Stimulated activated naive CD8-positive, alpha-beta T cell treated with anti-CD3 and anti-CD28 coated beads, Interleukin-15, Interleukin-2, amounts not matched to agents 100 ng/mL and 50 ng/mL, for 24 hours (primary cell): Measurements from ENCODE around the gene TMIE.
A peak's percentile ranks its signal among the peaks of the same experiment; 100 is the strongest.

Experiments used
- H3K27ac Mint-ChIP-seq: one replicate; pipeline ENCODE4 v1.8.0; 2021; ENCODE audit warnings: mild to moderate bottlenecking, mixed read lengths
- H3K27me3 Mint-ChIP-seq: one replicate; pipeline ENCODE4 v1.8.0; 2021; ENCODE audit warnings: mixed read lengths
- H3K36me3 Mint-ChIP-seq: one replicate; pipeline ENCODE4 v1.8.0; 2021; ENCODE audit warnings: low read depth, mixed read lengths
- H3K4me1 Mint-ChIP-seq: one replicate; pipeline ENCODE4 v1.8.0; 2021; ENCODE audit warnings: low read depth, mixed read lengths
- H3K4me3 Mint-ChIP-seq: one replicate; pipeline ENCODE4 v1.8.0; 2021; ENCODE audit warnings: mild to moderate bottlenecking, mixed read lengths
- H3K9me3 Mint-ChIP-seq: one replicate; pipeline ENCODE4 v1.8.0; 2021; ENCODE audit warnings: mixed read lengths

Gene TMIE

DNA sequence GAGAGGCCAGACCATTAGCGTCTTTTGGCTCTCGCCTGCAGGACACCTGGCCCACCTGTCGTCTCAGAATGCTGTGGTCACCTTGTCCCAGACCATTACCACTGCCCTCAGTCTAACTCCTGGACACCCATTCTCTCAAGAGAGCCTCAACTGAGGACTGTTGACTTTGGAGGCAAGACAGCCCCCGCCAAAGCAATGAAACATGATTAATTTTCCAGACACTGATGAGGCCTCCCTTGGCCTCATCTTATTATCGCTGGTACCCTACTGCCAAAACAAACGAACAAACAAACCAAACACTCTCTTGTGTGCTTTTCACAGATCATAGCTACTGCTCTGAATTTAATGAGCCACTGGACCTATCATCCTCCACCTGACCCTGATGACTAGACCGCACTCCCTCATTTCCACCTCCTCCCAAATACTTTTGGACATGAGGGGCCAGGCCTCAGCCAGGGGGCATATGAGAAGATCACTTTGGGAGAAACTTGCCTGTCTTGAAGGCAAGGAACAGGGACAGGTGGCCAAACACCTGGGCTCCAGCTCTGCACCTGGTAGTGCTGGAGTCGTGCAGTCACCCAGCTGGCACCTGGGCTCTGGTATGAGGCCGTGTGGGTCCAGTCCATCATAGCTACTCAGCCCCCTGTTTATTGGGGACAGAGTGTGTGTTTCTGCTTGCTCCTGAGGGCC, 35.3 kb upstream of the TMIE start:
- Mint-ChIP-seq H3K27ac (no peak overlapping the region), H3K4me1 (no peaks in the 10 kb centered on the region), H3K36me3 (no peaks in the 10 kb centered on the region), H3K27me3 (no peaks in the 10 kb centered on the region), H3K9me3 (no peaks in the 10 kb centered on the region), H3K4me3 (no peak overlapping the region)

DNA sequence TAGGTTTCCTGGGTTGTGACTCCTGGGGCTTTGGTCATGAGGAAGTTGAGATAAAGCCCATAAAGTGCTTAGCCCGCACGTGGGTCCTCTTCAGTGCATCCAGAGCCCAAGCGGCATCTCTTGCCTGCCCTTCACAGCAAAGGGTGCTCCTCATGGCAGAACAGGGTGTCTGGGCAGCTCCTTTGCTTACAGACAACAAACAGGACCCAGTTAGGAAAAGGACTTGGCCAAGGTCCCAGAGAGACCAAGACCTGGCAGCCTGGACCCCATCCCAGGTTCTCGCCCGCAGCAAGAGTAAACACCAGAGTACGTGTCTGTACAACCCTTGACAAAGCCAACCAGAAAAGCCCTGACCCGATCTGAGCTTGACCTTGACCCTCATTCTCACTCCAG, 34.7 kb upstream of the TMIE start:
- H3K4me1 Mint-ChIP-seq: no peaks in the 10 kb centered on the region
- H3K27me3 Mint-ChIP-seq: no peaks in the 10 kb centered on the region
- no peak overlapping the region for H3K27ac Mint-ChIP-seq
- H3K4me3 Mint-ChIP-seq: no peak overlapping the region
- H3K9me3 Mint-ChIP-seq: no peaks in the 10 kb centered on the region
- H3K36me3 Mint-ChIP-seq: no peaks in the 10 kb centered on the region

GRCh38 chr3:46667061-46667621, 34.1 kb upstream of the TMIE start:
- no peaks in the 10 kb centered on the region for H3K9me3 Mint-ChIP-seq
- H3K4me1 Mint-ChIP-seq: no peaks in the 10 kb centered on the region
- H3K4me3 Mint-ChIP-seq: no peak overlapping the region
- H3K27ac Mint-ChIP-seq: no peak overlapping the region
- no peaks in the 10 kb centered on the region for H3K27me3 Mint-ChIP-seq
- no peaks in the 10 kb centered on the region for H3K36me3 Mint-ChIP-seq

DNA sequence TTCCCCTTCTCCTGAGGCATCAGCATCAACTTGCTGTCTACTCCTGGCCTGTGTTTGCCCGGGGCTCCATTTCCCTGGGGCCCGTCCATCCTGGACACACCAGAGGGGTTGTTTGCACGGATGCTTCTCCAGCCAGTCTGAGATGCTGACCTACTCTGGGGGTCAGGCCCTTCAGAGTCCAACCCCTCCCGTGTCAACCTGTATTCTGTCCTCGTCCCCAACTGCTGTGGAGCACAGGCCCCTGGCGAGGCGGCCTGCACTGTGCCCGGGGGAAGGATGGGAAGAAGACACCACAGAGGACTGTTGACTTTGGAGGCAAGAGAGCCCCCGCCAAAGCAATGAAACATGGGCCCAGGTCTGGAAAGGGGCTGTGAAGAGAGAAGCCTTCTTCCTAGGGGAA, 33.5 kb upstream of the TMIE start:
- H3K4me3 Mint-ChIP-seq: no peak overlapping the region
- H3K9me3 Mint-ChIP-seq: no peaks in the 10 kb centered on the region
- no peaks in the 10 kb centered on the region for H3K4me1 Mint-ChIP-seq
- no peaks in the 10 kb centered on the region for H3K36me3 Mint-ChIP-seq
- H3K27me3 Mint-ChIP-seq: no peaks in the 10 kb centered on the region
- H3K27ac Mint-ChIP-seq: no peak overlapping the region

DNA sequence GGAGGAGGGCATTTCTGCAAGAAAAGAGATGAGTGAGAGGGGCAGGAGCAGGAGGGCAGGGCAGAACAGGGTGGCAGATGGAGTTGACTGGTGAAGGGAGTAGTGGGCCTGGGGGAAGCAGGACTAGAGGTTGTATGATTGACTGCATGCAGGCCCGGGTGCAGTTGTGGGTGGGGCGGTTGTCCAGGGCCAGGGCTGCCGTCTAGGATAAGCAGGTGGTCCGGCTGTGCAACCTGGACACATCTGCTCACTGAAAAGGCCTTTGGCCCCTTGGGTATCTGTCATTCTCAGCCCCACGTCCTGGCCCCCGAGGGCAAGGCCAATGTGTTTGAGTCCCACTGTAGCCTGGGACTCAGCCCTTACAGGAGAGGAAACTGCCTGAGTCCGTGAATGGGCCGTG, 33.1 kb upstream of the TMIE start:
- Mint-ChIP-seq H3K27me3 (no peaks in the 10 kb centered on the region), H3K27ac (peak overlapping the region; percentile 63), H3K4me1 (no peaks in the 10 kb centered on the region), H3K9me3 (no peaks in the 10 kb centered on the region), H3K4me3 (no peak overlapping the region), H3K36me3 (no peaks in the 10 kb centered on the region)

- Mint-ChIP-seq H3K36me3 (no peaks in the 10 kb centered on the region), H3K4me1 (no peaks in the 10 kb centered on the region), H3K27me3 (no peaks in the 10 kb centered on the region), H3K9me3 (no peaks in the 10 kb centered on the region), H3K27ac (no peak overlapping the region), H3K4me3 (no peak overlapping the region)
Observed at GRCh38 chr3:46668591-46668990, 32.6 kb upstream of the TMIE start.

DNA sequence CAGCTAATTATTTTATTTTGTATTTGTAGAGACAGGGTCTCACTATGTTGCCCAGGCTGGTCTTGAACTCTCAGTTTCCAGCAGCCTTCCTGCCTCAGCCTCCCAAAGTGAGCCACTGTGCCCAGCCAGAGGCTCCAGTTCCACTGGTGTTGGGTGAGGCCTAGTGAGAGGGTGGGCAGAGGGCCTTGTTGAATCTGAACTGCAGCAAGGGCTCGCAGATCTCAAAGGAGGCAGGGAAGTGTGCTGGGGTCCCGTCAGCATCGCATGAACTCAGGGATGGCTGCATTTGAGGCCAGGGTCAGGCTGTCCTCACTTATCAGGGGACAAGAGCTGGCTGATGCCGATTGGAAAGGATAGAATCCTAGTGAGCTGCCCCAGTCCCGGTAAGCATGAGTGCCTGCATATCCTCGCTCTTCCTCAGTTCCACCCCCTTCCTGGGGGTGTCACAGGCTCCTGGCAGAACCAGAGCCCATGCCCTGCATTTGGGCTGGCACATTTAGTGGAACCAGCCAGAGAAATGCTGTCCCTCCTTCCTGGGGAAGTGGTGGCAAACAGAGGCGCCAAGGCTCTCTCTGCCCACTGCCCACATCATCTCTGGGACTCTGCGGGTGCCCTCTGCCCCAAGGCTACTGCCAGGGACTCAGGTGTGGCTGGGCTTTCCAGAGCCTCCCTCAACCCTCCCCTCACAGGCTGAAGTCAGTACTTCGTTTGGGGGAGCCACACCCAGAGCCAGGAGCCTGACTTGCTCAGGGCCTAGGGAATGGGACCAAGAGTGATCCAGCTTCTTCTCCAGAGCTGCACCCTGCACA, 31.8 kb upstream of the TMIE start:
- Mint-ChIP-seq H3K4me1 (no peaks in the 10 kb centered on the region), H3K27ac (no peak overlapping the region), H3K9me3 (no peaks in the 10 kb centered on the region), H3K36me3 (no peaks in the 10 kb centered on the region), H3K4me3 (no peak overlapping the region), H3K27me3 (no peaks in the 10 kb centered on the region)

DNA sequence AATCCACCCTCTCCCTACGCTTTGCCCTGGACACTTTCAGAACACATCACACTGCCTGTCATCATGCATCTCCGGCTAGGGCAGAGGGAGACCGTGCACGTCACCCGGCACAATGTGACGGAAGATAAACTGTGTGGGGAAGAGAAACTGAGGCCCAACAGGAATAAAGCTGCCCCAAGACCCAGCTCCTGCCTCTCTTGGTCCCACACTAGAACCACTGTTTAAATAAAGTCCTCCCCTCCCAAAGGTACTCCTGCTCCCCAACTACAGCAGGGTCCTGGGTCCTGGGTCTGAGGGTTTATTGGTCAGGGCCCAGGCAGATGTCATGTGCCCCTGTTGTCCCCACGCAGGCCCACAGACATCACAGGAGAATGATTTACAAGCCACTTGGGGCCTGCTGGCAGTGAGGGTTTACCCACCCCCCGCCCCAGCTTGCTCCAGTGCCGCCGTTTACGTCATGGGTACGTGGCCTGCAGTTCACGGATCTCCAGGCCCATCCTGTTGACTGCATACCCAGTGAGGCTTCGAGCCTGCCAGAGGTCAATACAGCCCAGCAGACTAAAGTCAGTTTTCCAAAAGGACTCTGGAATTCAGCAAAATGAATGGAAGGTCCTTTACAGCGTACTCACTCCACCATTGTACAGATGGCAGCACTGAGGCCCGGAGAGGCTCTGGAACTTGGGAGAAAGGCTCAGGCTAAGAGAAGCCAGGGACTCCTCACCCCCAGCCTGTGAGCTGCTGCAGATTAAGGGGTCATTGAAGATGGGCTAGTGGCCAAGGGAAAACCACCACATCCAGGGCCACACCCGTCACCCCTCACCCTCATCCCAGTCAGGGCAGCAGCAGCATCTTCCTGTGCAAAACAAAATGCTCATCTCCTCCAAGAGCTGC, 30.9 kb upstream of the TMIE start:
- Mint-ChIP-seq H3K9me3 (no peaks in the 10 kb centered on the region), H3K4me1 (no peaks in the 10 kb centered on the region), H3K36me3 (no peaks in the 10 kb centered on the region), H3K4me3 (no peak overlapping the region), H3K27me3 (no peaks in the 10 kb centered on the region), H3K27ac (no peak overlapping the region)

- H3K9me3 Mint-ChIP-seq: no peaks in the 10 kb centered on the region
- H3K36me3 Mint-ChIP-seq: no peaks in the 10 kb centered on the region
- H3K27ac Mint-ChIP-seq: no peak overlapping the region
- no peaks in the 10 kb centered on the region for H3K4me1 Mint-ChIP-seq
- H3K27me3 Mint-ChIP-seq: no peaks in the 10 kb centered on the region
- no peak overlapping the region for H3K4me3 Mint-ChIP-seq
Observed at GRCh38 chr3:46670891-46671427, 30.2 kb upstream of the TMIE start.

- no peaks in the 10 kb centered on the region for H3K4me1 Mint-ChIP-seq
- H3K4me3 Mint-ChIP-seq: no peak overlapping the region
- H3K27me3 Mint-ChIP-seq: no peaks in the 10 kb centered on the region
- H3K36me3 Mint-ChIP-seq: no peaks in the 10 kb centered on the region
- H3K27ac Mint-ChIP-seq: no peak overlapping the region
- H3K9me3 Mint-ChIP-seq: no peaks in the 10 kb centered on the region
Observed at GRCh38 chr3:46671541-46672348, 29.4 kb upstream of the TMIE start.

DNA sequence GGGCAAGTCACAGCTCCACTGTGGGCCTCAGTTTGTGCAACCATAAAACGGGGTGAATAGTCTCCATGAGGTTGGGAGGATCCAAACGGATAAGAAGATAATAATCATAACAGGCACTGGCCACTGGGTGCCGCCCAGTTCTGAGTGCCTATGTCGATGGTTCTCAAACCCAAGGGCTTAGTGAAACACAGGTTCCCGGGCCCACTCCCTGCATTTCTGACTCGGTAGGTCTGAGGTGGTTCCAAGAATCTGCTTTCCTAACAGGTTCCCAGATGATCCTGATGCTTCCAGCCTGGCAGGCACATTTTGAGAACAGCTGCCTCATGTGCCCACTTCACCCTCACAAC, 28.9 kb upstream of the TMIE start:
- no peak overlapping the region for H3K4me3 Mint-ChIP-seq

DNA sequence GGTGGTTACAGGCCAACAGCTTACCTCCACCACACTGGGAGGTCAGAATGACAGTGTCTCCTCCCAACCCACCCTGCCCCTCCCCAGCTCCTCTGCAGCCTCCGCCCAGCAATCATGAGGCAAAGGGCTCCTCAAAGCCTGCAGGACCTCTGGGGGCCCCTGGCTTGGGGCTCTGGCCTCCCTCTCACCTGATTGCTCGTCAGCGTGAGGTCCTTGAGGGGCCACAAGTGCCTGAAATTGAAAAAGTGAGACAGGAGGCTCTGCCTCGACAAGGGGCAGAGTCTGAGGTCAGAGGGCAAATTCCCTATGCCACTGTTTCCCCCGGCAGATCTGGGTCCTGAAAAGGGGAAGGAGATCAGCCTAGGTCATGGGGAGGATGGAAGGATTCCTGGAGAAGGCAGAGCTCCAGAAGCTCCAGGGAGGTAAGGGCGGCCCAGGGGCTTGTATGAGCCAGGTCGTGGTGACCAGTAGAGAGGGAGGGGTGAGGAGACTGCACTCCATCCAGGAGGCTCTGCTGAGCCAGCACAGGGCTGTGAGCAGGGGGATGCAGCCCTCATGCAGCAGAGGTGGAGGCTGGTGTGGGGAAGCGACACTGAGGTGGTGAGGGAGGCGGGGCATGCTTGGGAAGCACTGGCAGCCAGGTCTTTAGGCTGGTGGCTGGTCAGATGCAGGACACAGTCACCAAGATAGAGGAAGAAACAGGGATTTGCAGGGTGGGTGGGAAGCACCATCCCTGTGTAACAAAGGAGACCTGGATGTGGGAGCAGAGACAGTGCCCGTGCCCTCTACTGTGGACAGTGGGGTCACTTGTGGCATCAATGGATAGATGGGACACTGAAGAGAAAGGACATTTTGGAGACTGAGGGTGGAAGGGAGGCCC, 27.8 kb upstream of the TMIE start:
- H3K4me3 Mint-ChIP-seq: no peak overlapping the region
- no peak overlapping the region for H3K27ac Mint-ChIP-seq
- H3K4me1 Mint-ChIP-seq: no peaks in the 10 kb centered on the region
- H3K9me3 Mint-ChIP-seq: no peaks in the 10 kb centered on the region
- H3K27me3 Mint-ChIP-seq: no peaks in the 10 kb centered on the region
- no peaks in the 10 kb centered on the region for H3K36me3 Mint-ChIP-seq

More for the DNA sequence above, 28.9 kb upstream of the TMIE start:
- no peaks in the 10 kb centered on the region for H3K9me3 Mint-ChIP-seq
- no peaks in the 10 kb centered on the region for H3K36me3 Mint-ChIP-seq
- no peaks in the 10 kb centered on the region for H3K27me3 Mint-ChIP-seq
- no peak overlapping the region for H3K27ac Mint-ChIP-seq
- no peaks in the 10 kb centered on the region for H3K4me1 Mint-ChIP-seq

GRCh38 chr3:46674031-46674845, 27.0 kb upstream of the TMIE start:
- H3K36me3 Mint-ChIP-seq: no peaks in the 10 kb centered on the region
- H3K27ac Mint-ChIP-seq: no peak overlapping the region
- H3K4me3 Mint-ChIP-seq: no peak overlapping the region
- H3K9me3 Mint-ChIP-seq: no peaks in the 10 kb centered on the region
- H3K4me1 Mint-ChIP-seq: no peaks in the 10 kb centered on the region
- no peaks in the 10 kb centered on the region for H3K27me3 Mint-ChIP-seq
